Lower leg skin (tissue), 3 donors: Measurements from ENCODE around the gene CBFA2T3.

Experiments
- POLR2A ChIP-seq, 2 donors: fragments of 450-650 bp; IDR thresholded peaks; one replicate each; pipeline ENCODE4 v1.6.1; 2016 to 2017; ENCODE audit warnings: antibody characterized with exemption in 2 of 2, mild to moderate bottlenecking in 1 of 2, moderate library complexity in 1 of 2
- TF ChIP-seq, protein P1 (sequence below), 3 donors: fragments of 450-650 bp; IDR thresholded peaks; one replicate each; pipeline ENCODE4 v1.5.1; 2016; ENCODE audit warnings: antibody characterized with exemption in 3 of 3, mild to moderate bottlenecking in 3 of 3, moderate library complexity in 2 of 3

DNA sequence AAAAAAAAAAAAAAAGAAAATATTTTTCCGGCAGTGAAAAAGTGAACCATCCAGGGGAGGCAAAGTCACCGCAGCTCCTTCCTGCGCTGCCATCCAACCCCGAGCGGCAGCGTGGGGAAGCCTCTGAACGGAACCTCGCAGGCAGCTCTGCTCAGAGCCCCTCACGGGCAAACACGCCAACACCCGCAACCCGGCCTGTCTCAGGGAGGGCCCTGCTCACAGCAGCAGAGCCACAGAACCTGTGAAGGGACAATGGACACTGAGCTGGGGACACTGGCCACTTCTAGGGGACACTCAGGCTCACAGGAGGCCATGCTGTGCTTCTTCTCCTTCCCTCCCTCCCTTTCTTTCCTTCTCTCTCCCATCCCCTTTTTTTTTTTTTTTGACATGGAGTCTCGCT lies 143.9 kb downstream of the CBFA2T3 start:
- no peak for TF ChIP-seq POLR2A (IDR thresholded peaks at IDR 0.05)
- TF ChIP-seq, protein P1, sequence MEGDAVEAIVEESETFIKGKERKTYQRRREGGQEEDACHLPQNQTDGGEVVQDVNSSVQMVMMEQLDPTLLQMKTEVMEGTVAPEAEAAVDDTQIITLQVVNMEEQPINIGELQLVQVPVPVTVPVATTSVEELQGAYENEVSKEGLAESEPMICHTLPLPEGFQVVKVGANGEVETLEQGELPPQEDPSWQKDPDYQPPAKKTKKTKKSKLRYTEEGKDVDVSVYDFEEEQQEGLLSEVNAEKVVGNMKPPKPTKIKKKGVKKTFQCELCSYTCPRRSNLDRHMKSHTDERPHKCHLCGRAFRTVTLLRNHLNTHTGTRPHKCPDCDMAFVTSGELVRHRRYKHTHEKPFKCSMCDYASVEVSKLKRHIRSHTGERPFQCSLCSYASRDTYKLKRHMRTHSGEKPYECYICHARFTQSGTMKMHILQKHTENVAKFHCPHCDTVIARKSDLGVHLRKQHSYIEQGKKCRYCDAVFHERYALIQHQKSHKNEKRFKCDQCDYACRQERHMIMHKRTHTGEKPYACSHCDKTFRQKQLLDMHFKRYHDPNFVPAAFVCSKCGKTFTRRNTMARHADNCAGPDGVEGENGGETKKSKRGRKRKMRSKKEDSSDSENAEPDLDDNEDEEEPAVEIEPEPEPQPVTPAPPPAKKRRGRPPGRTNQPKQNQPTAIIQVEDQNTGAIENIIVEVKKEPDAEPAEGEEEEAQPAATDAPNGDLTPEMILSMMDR (IDR thresholded peaks at IDR 0.05) = no peak
